Iris pigment epithelial cell (primary cell): ENCODE measurements around the gene PARVG.

Experiments used
- DNase-seq: peaks from one replicate; pipeline ENCODE4 v3.0.0-alpha.2; 2011; ENCODE audit warnings: low read depth

The PARVG gene, protein sequence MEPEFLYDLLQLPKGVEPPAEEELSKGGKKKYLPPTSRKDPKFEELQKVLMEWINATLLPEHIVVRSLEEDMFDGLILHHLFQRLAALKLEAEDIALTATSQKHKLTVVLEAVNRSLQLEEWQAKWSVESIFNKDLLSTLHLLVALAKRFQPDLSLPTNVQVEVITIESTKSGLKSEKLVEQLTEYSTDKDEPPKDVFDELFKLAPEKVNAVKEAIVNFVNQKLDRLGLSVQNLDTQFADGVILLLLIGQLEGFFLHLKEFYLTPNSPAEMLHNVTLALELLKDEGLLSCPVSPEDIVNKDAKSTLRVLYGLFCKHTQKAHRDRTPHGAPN

DNA sequence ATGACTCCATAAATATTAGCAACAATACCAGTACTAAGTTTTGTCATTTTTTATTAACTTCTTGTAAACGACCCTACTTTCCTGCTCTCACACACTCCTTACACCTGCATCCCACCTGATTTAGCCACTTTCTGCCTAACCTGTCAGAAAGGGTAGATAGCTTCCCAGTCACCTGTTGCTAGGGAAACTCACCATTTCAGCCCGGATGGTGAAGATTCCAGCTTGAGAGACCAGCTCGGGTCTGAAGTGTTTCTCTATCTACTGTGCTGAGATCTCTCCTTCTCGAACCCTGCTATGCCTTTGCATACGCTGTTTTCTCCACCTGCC, at the start of gene PARVG:
TSS of gene PARVG (plus strand) at position 220 of the 327 bp plus-strand sequence. CDS start 2,405 bp downstream, outside the sequence.
- DNase-seq, result no peak

DNA sequence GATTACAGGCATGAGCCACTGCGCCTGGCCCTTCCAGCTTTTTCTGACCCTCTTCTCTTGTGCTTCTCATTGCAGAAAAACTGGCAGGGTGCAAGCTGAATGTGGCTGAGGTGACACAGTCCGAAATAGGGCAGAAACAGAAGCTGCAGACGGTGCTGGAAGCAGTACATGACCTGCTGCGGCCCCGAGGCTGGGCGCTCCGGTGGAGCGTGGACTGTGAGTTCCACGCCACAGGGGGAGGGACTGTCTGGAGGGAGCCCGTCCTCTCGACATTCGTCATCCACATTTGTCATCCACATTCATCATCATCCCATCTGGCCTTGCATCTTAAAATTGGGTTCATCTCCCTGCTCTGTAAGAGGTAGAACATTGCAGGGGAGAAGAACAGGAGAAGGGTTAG, 49.3 kb upstream of the PARVG start:
- DNase-seq, result no peak

DNA sequence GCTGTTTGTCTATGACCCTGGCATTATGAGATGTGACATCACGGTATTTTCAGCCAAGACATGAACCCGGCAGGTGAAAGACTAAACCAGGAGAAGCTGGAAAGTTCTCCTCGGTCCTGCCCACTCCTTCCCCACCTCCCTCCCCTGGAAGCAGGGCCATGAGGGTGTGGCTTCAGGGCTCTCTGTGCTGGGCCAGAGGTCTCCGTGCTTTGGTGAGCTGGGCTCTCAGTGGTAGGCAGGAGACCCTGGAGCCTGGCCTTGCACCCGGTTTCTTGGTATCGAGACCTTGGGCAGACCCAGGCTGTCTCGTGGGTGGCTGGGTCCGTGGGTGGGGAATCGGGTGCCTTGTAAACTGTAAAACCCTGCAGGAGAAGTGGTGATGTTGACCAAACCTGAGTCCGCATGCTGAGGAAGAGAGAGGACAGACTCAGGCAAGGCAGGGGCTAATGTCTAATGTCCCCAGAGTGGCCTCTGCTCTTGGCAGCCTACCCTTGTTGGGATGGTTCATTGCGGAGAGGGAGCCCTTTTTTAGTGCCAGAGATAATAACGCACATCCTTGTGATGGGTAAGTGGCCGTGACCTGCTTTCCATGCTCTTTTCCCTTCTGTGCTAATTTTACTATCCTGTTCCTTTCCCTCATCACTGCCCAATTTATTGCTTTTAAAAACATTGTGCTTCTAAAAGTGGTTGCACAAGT, 48.6 kb upstream of the PARVG start:
- no peak for DNase-seq

DNA sequence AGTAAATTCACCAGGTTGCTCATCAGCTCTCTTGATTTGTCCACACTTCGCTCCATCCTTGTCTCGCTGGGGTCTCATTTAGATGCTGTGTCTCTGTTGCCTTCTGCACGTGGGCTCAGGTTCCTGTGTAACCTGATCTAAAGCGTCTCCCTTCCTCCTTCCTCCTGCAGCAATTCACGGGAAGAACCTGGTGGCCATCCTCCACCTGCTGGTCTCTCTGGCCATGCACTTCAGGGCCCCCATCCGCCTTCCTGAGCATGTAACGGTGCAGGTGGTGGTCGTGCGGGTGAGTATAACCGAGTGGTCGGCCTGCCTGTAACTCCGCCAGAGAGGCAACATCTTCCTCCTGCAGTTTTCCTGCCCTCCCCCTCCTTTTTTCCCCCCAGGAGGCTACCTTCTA, 48.0 kb upstream of the PARVG start:
- DNase-seq, result no peak

DNA sequence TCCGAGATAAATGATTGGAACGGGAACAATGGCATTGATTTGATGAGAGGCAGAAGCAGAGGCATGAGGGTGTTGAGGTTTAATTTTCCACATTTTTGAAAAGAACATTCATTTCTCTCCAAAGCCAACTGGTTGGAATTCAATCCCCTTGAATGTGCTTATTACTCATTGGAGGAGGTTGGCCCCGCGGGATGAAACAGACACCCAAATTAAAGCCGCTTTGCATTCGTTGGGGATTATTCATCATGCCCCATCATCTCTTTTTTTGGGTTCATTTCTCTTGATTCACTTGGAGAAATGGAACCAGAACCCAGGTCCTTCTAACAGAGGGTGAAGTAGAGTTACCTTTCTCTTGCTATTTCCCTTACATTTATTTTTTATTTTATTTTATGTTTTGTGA, 47.6 kb upstream of the PARVG start:
- DNase-seq, result no peak

DNA sequence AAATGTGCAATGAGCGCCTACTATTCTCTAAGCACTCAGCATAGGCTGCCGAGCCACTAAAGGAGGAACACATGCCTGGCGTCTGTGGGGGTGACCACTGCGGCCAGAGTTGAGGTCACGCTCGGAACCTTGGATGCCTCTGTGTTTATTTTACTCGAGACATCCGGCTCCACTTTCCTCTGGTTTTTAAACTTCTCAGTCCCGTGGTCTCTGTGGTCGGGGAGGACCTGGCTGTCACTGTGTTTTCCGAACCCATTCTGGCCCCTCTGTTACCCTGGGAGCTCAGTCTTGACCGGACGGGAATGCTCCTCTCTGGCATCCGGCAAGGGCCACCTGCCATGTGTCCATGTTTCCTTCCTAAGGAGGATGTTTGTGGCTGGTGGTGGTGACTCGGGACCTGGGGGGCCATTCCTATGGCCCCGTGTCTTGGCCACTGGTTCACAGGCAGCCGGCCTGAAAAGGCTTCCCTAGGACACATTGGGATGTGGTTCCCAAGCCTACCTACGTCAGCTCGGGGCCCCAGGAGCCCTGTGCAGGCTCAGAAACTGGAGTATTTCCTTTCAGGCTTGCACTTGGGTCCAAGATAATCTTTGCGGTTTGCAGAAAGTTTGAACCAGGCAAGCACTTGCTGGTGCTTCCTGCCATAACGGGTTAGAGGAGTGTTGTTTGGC, 46.7 kb upstream of the PARVG start:
- DNase-seq, result peak; percentile 42

DNA sequence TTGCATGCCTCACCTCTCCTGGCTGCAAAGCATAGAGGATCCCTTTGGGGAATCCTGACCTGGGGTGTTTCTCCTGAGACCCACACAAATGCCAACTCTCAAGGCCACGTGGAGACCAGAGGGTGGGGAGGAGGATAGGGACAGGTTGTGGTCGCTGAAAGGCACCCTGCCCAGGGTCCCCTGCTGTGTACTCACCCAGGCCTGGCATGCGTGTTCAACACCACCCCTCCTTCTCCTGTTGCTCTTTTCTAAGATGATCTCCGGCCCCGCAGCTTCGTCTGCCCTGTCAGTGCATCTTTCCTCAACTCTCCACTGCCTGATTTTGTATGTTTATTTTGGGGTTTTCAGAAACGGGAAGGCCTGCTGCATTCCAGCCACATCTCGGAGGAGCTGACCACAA, 44.6 kb upstream of the PARVG start:
- DNase-seq, result no peak

DNA sequence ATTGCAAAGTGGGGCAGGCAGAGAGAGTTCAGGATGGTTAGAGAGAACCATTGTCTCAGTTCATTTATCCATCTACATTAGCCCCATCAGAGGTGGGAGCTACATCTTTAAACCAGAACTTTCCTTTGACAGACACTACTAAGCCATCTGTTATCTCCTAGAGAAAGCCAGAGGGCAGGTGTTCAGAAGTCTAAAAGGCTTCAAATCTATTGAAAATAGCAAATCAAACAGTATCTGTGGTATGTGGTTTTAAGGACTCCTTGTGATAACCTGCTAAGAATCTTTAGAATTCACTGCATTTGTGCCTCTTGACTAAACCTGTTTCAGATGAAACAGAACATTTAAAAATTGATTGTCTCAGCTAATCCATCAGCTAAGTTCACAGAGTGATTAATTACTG, 43.9 kb upstream of the PARVG start:
- DNase-seq, result no peak

DNA sequence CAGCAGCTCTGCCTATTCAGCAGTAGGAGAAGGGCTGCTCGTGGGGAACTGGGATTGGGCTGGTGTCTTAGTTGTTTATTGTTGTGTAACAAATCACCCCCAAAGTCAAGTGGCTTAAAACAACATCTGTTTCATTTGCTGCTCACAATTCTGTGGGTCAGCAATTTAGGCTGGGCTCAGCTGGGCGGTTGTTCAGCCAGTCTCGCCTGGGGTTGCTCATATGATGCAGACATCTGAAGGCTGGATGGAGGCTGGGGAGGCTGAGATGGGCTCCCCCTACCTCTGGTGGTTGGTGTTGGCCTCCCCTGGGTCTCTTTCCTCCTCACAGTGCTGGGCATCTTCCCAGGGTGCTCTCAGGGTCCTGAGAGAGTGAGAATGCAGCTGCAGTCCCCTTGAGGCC, 43.3 kb upstream of the PARVG start:
- DNase-seq, result no peak

DNA sequence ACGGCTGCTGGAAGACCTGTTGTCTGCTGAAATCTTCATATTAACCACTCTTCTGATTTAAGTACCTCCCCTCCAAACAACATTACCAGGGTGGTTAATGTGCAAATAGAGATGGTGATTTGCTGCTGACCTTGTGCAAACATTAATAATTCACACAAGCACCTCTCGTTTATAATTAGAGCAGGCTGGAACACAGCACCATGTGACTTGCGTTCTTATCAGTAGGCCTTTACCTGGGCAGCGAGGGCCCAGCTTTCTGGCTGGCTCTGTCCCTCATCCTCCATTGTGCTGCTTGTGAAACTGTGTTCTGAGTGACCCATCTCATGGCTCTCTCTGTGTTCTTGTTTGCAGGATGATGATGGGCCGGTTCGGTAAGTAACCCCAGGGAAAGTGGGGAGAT, 41.0 kb upstream of the PARVG start:
- DNase-seq, result no peak

DNA sequence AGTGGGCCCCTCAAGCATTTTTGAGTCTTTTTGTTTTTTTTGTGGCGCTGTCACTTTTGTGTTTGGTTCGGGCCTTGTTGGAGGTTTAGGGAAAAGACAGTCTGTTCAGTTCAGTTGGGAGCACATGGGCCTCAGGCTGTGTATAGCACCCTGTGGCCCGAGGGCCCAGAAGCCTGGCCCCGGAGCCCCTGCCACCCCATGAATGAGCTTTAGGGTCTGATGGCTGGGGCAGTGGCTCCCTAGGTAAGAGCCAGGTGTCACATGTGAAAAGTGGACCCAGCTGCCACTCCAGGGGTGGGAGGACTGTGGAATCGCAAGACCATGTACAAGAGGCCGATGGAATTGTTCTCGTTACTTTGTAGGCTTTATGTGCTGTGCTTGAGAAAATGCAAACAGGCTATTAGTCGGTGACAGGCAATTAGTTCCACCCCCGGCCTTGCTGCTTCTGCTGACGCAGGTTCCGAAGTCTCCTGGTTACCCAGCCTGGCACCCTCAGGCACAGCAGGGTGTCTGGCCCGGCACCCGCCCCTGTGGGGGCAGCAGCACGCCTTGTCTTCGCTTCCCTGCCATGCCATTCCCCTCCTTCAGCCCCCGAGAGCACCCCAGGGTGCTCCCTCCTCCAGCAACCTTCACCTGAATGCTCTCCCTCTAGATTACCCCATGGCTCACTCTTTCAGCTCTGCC, 38.2 kb upstream of the PARVG start:
- DNase-seq, result no peak

DNA sequence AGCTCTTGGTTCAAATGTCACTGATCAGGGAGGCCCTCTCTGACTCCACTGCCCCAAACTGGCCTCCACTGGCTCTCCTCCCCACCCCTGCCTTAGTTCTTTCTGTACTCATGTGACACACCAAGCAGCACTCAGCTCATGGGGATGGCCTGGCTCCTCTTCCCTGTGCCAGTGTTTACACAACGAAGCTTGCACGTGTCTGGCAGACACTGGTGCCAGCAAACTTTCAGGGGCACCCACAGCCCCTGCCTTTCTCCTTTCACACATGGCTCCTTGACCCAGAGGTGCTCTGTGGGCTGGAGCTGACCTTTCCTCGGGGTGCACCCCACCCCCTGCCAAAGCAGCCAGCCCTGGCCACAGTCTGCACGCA, 37.6 kb upstream of the PARVG start:
- no peak for DNase-seq

DNA sequence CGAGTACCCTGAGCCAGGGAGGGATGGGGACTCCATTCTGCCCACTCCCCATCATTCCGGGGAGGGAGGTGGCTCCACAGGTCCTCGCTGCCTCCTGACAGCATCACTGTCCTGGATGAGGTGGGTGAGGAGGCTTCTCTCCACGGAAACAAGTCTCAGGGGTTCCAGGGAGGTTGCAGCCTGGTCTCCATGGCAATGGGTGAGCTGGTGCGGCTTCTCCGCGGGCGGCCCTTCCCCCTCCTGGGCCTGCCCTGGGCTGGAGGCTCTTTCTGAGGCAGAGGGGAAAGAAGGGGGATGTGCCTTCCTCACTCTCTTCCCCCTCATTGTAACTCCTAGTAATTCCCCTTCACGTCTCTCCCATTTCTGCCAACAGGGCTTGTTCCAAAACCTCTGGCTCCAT, 37.1 kb upstream of the PARVG start:
- DNase-seq, result no peak

DNA sequence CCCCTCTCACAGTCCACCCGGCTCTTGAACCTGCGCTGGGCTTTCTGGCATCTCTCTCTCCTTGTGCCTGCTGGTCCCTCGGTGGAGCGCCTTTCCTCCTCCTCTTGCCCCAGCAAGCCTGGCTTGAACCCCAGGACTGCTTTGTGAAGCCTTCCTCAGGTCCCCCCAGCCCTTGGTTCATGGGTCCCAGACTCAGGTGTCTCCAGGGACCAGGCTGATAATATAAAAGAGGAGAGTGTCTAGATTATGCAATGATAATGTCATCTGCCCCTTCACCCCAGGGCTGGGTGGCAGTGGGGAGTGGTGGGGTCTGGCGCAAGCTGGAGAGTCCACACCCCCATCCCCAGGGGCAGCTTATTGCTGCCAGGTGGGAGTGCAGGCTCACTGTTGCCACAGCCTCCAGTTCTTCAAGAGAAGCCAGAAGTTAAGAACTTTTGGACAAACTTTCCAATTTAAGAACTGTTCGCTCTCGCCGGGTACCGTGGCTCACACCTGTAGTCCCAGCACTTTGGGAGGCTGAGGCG, 36.6 kb upstream of the PARVG start:
- DNase-seq, result no peak

DNA sequence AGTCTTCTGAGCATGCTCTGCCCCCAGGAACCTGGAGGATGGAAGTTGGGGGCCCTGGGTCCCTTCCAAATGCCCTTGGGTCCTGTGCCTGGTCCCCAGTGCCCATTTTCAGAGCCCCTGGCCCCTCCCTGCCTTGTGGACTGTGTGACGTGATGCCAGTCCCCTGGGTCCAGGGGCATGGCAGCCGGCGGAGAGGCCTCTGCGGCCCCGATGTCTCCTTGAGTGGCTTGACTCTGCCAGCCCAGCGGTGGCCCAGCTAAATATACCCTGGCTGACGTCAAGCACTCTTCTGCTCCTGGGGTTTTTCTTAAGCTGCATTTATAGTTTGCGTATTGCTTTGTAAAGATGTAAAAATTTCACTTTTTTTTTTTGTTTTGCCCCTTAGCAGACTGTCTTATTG, 35.2 kb upstream of the PARVG start:
- no peak for DNase-seq

DNA sequence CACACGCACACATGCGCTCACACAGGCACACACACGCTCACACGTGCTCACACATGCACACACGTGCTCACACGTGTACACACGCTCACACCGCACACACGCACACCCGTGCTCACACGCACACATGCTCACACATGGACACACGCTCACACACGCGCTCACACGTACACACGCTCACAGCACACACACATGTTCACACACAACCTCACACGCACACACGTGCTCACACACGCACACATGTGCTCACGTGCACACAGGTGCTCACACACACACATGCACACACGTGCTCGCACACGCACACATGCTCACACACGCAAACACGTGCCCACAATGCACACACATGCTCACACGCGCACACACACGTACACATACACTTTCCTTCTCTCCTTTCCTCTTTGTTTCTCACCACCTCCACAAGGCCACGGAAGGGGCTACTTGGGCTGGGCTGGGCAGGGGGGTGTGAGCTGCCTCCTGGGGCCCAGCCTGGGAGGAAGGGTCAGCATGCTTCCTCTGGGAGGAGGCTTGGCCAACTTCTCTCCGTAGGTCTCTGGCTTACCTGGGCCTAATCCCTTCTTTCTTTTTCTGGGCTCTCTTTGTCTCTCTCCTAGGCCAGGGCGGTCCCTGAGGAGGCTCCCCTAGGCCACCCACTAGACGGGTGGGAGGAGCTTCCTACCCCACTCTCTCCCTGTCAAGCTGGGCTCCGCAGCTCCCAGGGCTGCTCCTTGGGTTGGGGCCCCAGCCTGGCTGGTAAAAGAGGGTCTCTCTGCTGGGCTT, 34.5 kb upstream of the PARVG start:
- no peak for DNase-seq

DNA sequence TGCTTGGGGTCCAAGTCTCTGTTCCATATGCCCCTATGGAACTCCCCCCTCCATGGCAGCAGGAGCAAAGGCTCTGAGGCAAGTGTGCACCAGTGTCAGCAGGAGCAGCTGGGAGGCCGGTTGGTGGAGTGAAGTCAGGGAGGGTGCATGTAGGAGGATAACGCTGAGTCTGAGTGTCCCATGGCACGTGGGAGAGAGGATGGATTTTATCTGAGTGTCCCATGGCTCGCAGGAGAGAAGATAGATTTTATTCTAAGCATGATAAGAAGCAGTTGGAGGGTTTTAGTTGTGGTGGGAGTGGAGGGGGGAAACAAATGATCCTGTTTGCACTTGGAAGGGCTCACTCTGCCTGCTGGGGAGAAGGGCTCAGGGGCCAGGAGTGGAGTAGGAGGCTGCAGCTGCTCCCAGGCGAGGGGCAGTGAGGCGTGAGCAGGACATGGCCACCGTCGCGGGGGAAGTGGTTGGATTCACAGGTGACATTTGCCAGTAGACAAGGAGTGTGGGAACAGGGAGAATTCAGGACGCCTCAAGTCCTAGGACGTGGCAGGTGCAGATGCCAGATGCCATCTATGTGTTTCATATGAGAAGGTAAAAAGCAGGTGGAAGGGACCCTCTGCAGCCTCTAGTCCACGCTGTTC, 33.6 kb upstream of the PARVG start:
- DNase-seq, result no peak

DNA sequence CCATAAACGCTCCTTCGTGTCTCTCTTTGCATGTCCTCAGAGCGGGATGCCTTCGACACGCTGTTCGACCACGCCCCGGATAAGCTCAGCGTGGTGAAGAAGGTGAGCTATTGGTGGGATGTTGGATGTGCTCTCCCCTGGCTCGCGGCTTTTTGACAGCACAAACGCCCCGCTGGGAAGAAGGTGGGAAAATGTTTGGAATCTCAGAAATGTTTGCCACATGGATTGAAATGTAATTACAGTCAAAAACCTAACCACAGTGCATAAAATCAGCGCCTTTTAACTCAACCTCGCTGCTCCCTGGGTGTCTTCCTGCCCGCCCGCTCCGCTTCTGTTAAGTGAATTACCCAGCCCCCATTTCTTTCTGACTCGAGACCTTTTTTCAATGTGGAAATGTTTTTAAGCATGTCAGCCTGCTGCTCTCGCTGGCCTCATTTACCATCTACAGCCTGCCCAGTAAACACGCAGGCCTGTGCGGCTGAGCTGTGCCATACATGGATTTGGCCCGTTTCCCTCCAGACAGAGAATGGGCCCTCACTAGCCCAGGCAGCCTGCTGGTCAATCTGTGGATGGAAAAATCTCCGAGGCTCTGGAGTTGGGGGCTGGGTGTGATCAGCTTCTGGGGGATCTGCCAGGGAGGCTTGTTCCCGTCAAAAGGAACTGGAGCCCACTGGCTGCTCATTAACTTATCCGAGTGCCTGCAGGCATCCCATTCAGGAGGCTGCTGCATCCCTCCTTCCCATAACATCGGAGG, 32.7 kb upstream of the PARVG start:
- DNase-seq, result peak; percentile 24

DNA sequence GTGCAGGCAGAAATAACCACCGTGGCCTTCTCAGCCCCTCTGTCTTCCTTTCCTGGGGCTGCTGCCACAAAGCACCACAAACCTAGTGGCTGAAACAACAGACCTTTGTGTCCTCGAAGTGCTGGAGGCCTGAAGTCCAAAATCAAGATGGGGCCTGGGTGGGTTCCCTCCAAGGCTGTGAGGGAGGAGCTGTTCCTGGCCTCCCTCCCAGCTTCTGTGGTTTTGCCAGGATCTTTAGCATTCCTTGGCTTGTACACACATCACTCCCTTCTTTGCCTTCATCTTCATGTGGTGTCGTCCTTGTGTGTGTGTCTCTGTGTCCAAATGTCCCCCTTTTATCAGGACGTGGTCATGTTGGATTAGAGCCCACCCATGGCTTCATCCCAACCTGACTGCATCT, 29.0 kb upstream of the PARVG start:
- DNase-seq, result peak; percentile 73

DNA sequence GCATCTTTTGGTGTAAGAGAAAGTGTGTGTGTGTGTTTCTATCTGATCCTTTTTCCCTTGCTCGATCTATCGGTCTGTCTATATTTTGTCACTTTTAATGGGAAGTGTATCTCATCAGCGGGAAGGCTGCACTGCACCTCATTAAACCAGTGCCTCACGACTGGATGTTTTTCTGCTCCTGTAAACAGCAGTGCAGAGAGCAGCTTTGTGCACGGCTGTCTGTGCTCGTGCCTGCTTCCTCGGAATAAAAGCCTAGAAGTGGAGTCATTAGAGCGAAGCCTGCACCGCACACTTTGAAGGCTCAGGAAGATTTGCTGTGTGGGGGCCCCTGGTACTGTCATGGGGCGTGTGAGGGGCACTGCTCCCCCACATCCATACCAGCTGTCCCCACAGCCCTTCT, 27.0 kb upstream of the PARVG start:
- no peak for DNase-seq
